PC-3 (cell line): Measurements from ENCODE around the gene NINL. TPM values are rescaled to one million over a fixed set of nuclear protein-coding genes. Genes with fewer than 3 reads are reported as not detected.
A peak's percentile ranks its signal among the peaks of the same experiment; 100 is the strongest.

Experiments used
- ATAC-seq: fragments of 200-7000 bp; cut with Tn5 transposase; 2 replicates; pipeline ENCODE4 v1.9.1; 2020; ENCODE audit warnings: mild to moderate bottlenecking, moderate library complexity
- BruUV-seq: library from RNA; stranded (reverse); fragments of 400-500 nt; replicated peaks from 2 replicates; lab custom pipeline; 2021; lab: Mats Ljungman, UMichigan
- CTCF ChIA-PET: fragments of 300-600 bp; sonication (Branson Sonifier 250); formaldehyde crosslinking; loops from one replicate; lab custom pipeline; 2022; ENCODE audit warnings: antibody characterized with exemption; lab: Charles Lee
- POLR2A ChIA-PET: fragments of 300-600 bp; sonication (Branson Sonifier 250); formaldehyde crosslinking; loops from one replicate; lab custom pipeline; 2022; ENCODE audit warnings: antibody characterized with exemption; ENCODE audit not compliant: unreplicated experiment; lab: Charles Lee
- DNase-seq: peaks from one replicate; pipeline ENCODE4 v3.0.0-alpha.2; 2015
- H2AFZ ChIP-seq: fragments of 300-600 bp; sonication (generic); 2 replicates; pipeline ENCODE4 v1.6.0; 2016; ENCODE audit warnings: antibody characterized with exemption, low read length
- H3F3A ChIP-seq: fragments of 300-600 bp; sonication (generic); one replicate; pipeline ENCODE4 v1.6.0; 2017; ENCODE audit warnings: antibody characterized with exemption, low read length, control low read depth, mild to moderate bottlenecking; ENCODE audit not compliant: unreplicated experiment
- H3K27ac ChIP-seq: fragments of 300-600 bp; sonication (generic); 2 replicates; pipeline ENCODE4 v1.5.1; 2016; ENCODE audit warnings: mild to moderate bottlenecking, low read length
- H3K27me3 ChIP-seq: fragments of 300-600 bp; sonication (generic); 2 replicates; pipeline ENCODE4 v1.6.1; 2016; ENCODE audit warnings: low read length, mixed read lengths
- H3K36me3 ChIP-seq: fragments of 300-600 bp; sonication (generic); 2 replicates; pipeline ENCODE4 v1.6.1; 2016; ENCODE audit warnings: low read depth, mixed run types, low read length, mixed read lengths
- H3K4me1 ChIP-seq: fragments of 300-600 bp; sonication (generic); 2 replicates; pipeline ENCODE4 v1.5.1; 2016; ENCODE audit warnings: low read length; ENCODE audit not compliant: insufficient read depth
- H3K4me2 ChIP-seq: fragments of 300-600 bp; sonication (generic); 2 replicates; pipeline ENCODE4 v1.6.0; 2016; ENCODE audit warnings: low read length
- H3K4me3 ChIP-seq: fragments of 300-600 bp; sonication (generic); 2 replicates; pipeline ENCODE4 v1.5.1; 2016; ENCODE audit warnings: mild to moderate bottlenecking, low read length, mixed read lengths
- H3K79me2 ChIP-seq: fragments of 300-600 bp; sonication (generic); 2 replicates; pipeline ENCODE4 v1.6.1; 2017; ENCODE audit warnings: low read length, mixed read lengths
- H3K9ac ChIP-seq: fragments of 300-600 bp; sonication (generic); 2 replicates; pipeline ENCODE4 v1.6.0; 2016; ENCODE audit warnings: mild to moderate bottlenecking, low read length
- H3K9me2 ChIP-seq: fragments of 300-600 bp; sonication (generic); replicated peaks from 2 replicates; pipeline ENCODE4 v1.6.1; 2016; ENCODE audit warnings: mixed run types, low read length, mixed read lengths
- H3K9me3 ChIP-seq: fragments of 300-600 bp; sonication (generic); 2 replicates; pipeline ENCODE4 v1.6.1; 2016; ENCODE audit warnings: low read length, mixed read lengths
- H4K20me1 ChIP-seq: fragments of 300-600 bp; sonication (generic); 2 replicates; pipeline ENCODE4 v1.6.1; 2016; ENCODE audit warnings: low read length, mixed read lengths
- CTCF ChIP-seq: fragments of 300-600 bp; sonication (generic); conservative IDR thresholded peaks from 2 replicates; pipeline ENCODE4 v1.5.1; 2017; ENCODE audit warnings: antibody characterized with exemption, low read depth, mild to moderate bottlenecking, low read length
- EZH2 ChIP-seq: fragments of 300-600 bp; sonication (generic); IDR thresholded peaks from one replicate; pipeline ENCODE4 v1.6.1; 2017; ENCODE audit warnings: antibody characterized with exemption, mild to moderate bottlenecking, low read length; ENCODE audit not compliant: unreplicated experiment
- EZH2phosphoT487 ChIP-seq: fragments of 300-600 bp; sonication (generic); IDR thresholded peaks from 2 replicates; pipeline ENCODE4 v1.6.1; 2018; ENCODE audit warnings: mild to moderate bottlenecking, antibody characterized with exemption, low read length, borderline replicate concordance
- intact Hi-C: fragments of 100-400 bp; cut with micrococcal nuclease; formaldehyde crosslinking; loops from 2 replicates; pipeline ENCODE4 v1.9.0; 2023
- total RNA-seq: library from RNA; depleted of rRNA; stranded (reverse); fragments of >200 nt; gene quantifications from 2 replicates; pipeline ENCODE4 v1.2.3, GENCODE V29; 2014

NINL gene
- total RNA-seq, 1 experiment from 2014 or later, result 6.5 TPM

GRCh38 chr20:25580711-25581110, 4.6 kb downstream of the NINL start:
- Histone ChIP-seq H3K27ac (no peak overlapping the region), H3K79me2 (peaks cover 8% of the 10 kb centered on the region), H3K27me3 (no peaks in the 10 kb centered on the region), H4K20me1 (no peaks in the 10 kb centered on the region), H3K4me1 (peaks cover 8% of the 10 kb centered on the region), H3K4me3 (no peak overlapping the region), H3K9me3 (no peaks in the 10 kb centered on the region), H3K9me2 (no peaks in the 10 kb centered on the region), H3K9ac (no peak overlapping the region), H2AFZ (no peak overlapping the region), H3K36me3 (no peaks in the 10 kb centered on the region), H3F3A (no peaks in the 10 kb centered on the region), H3K4me2 (no peak overlapping the region)
- ATAC-seq, result no peak
- intact Hi-C loops, result no loop called here
- POLR2A ChIA-PET, result no interaction called here
- peak; percentile 49 for DNase-seq
- CTCF ChIA-PET, result no interaction called here
- BruUV-seq, result no TSS peak
- TF ChIP-seq EZH2phosphoT487 (no peak), EZH2 (no peak), CTCF (no peak)

GRCh38 chr20:25579081-25579770, 6.1 kb downstream of the NINL start:
- H3K4me2 ChIP-seq, result no peak overlapping the region
- peaks cover 8% of the 10 kb centered on the region for H3K79me2 ChIP-seq

More at GRCh38 chr20:25579081-25579770, 6.1 kb downstream of the NINL start:
- intact Hi-C loops, result no loop called here
- Histone ChIP-seq H3K9ac (no peak overlapping the region), H3K36me3 (no peaks in the 10 kb centered on the region), H4K20me1 (no peaks in the 10 kb centered on the region), H3F3A (no peaks in the 10 kb centered on the region), H3K4me3 (no peak overlapping the region), H3K4me1 (peaks cover 6% of the 10 kb centered on the region; the same call in 1 of the 2 replicates), H3K27me3 (no peaks in the 10 kb centered on the region), H3K9me2 (no peaks in the 10 kb centered on the region), H3K9me3 (no peaks in the 10 kb centered on the region), H3K27ac (no peak overlapping the region), H2AFZ (no peak overlapping the region)
- POLR2A ChIA-PET, result no interaction called here
- CTCF ChIA-PET, result no interaction called here
- TF ChIP-seq EZH2phosphoT487, result no peak
- TF ChIP-seq CTCF, result no peak
- no TSS peak for BruUV-seq
- no peak for ATAC-seq
- no peak for DNase-seq
